HUES64 (cell line): ENCODE data around the gene FILIP1L.
"Not testable (repeated sequence)": the region's sequence is repeated elsewhere in the genome, so short reads cannot be mapped to it uniquely, and the experiment has no call there.

Source experiments
- H3K27ac ChIP-seq: 2 replicates; pipeline ENCODE4 v1.7.0; 2013; ENCODE audit warnings: low read depth, low read length, inconsistent platforms
- H3K27me3 ChIP-seq: 2 replicates; pipeline ENCODE4 v1.6.1; 2013; ENCODE audit warnings: mild to moderate bottlenecking, low read length; ENCODE audit not compliant: insufficient read depth
- H3K36me3 ChIP-seq: 2 replicates; pipeline ENCODE4 v1.6.1; 2013; ENCODE audit warnings: mild to moderate bottlenecking, low read length; ENCODE audit not compliant: insufficient read depth
- H3K4me1 ChIP-seq: 2 replicates; pipeline ENCODE4 v1.6.1; 2013; ENCODE audit warnings: mild to moderate bottlenecking, low read length, moderate library complexity; ENCODE audit not compliant: insufficient read depth
- H3K4me3 ChIP-seq: 2 replicates; pipeline ENCODE4 v1.5.1; 2013; ENCODE audit warnings: mild to moderate bottlenecking, low read length, moderate library complexity
- H3K9ac ChIP-seq: 2 replicates; pipeline ENCODE4 v1.6.1; 2013; ENCODE audit warnings: mild to moderate bottlenecking, low read depth, low read length
- H3K9me3 ChIP-seq: 2 replicates; pipeline ENCODE4 v1.6.1; 2013; ENCODE audit warnings: low read depth, low read length; ENCODE audit not compliant: insufficient read depth
- WGBS: fragments of 150-250, 120-280 bp; methylation state at CpG from one replicate; pipeline ENCODE4 v1.1.7; 2013; ENCODE audit warnings: missing lambda C conversion rate; 5-methylcytosine and 5-hydroxymethylcytosine counted together

The FILIP1L gene

GRCh38 chr3:100096866-100097265 is 17.4 kb downstream of the FILIP1L start:
- Histone ChIP-seq H3K36me3 (no peaks in the 10 kb centered on the region), H3K9ac (no peak overlapping the region), H3K4me1 (no peaks in the 10 kb centered on the region), H3K27ac (no peak overlapping the region), H3K4me3 (no peak overlapping the region), H3K27me3 (no peaks in the 10 kb centered on the region), H3K9me3 (no peaks in the 10 kb centered on the region)
- 96% methylated on average over 2 of the region's 2 CpGs for WGBS

- H3K27ac ChIP-seq, H3K36me3 ChIP-seq, H3K4me3 ChIP-seq, H3K4me1 ChIP-seq, H3K9me3 ChIP-seq, H3K27me3 ChIP-seq, H3K9ac ChIP-seq: not testable (repeated sequence)
- WGBS, result 100% methylated on average over 1 of the region's 1 CpG
These were observed 18.0 kb downstream of the FILIP1L start for GRCh38 chr3:100096286-100096685.

DNA sequence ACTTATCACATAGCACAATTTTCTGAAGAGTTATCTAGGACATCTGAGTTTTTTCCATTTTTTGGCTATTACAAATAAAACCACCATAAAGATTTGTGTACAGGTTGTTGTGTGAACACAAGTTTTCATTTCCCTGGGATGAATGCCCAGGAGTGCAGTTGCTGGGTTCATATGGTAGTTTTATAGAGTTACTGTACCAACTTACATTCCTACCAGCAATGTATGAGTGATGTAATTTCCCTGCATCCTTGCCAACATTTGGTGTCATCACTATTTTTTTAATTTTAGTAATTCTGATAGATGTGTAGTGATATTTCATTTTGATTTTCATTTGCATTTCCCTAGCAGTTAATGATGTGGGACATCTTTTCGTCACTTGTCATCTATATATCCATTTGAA is 20.5 kb downstream of the FILIP1L start:
- H3K36me3 ChIP-seq, result no peaks in the 10 kb centered on the region

GRCh38 chr3:100090669-100091005 is 23.7 kb downstream of the FILIP1L start:
- H3K9me3 ChIP-seq, result no peaks in the 10 kb centered on the region
- no peak overlapping the region for H3K9ac ChIP-seq
- peaks cover 43% of the 10 kb centered on the region for H3K4me1 ChIP-seq
- no peaks in the 10 kb centered on the region for H3K36me3 ChIP-seq
- H3K4me3 ChIP-seq, result no peak overlapping the region
- H3K27ac ChIP-seq, result no peak overlapping the region
- no peaks in the 10 kb centered on the region for H3K27me3 ChIP-seq

More for the DNA sequence above, 20.5 kb downstream of the FILIP1L start:
- H3K27me3 ChIP-seq, result no peaks in the 10 kb centered on the region
- no peak overlapping the region for H3K27ac ChIP-seq
- WGBS, result 100% methylated on average over 1 of the region's 1 CpG
- H3K9me3 ChIP-seq, result no peaks in the 10 kb centered on the region
- no peak overlapping the region for H3K9ac ChIP-seq
- H3K4me1 ChIP-seq, result peaks cover 17% of the 10 kb centered on the region
- no peak overlapping the region for H3K4me3 ChIP-seq

GRCh38 chr3:100089812-100090668 is 24.3 kb downstream of the FILIP1L start:
- WGBS, result 65% methylated on average over 6 of the region's 7 CpGs
- no peak overlapping the region for H3K9ac ChIP-seq

DNA sequence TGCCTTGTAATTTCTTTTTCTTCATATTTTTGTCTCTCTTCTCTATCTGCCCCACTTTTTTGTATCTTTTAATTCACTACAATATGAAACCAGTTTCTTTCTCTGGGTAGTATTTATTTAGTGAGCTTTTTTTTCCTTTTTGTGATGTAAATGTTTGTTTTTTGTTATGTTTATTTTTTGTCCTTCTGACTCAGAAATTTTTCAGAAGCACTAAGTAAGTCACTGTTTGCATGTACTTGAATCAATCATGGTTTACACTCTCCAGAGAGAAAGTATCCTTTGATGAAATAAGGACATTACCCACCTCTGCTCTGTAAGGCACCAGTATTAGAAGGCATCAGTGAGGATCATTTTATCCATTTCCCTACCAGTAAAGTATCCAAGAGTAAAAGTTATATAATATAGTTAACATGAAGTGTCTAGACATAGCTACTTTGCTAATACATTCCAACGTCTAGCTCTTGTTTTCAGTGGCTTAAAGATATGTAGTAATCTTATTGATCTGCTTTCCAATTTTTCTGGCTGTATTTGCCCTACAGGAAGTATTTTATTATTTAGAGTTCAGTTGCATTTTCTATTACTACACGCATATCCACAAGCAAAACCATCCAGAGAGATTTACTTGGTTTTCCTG is 25.4 kb downstream of the FILIP1L start:
- Histone ChIP-seq H3K27me3 (no peaks in the 10 kb centered on the region), H3K4me3 (peak overlapping the region; percentile 16; the same call in 1 of the 2 replicates), H3K27ac (peak overlapping the region; percentile 36; the same call in 1 of the 2 replicates), H3K9ac (no peak overlapping the region; the same call in 1 of the 2 replicates), H3K9me3 (no peaks in the 10 kb centered on the region), H3K4me1 (peaks cover 43% of the 10 kb centered on the region), H3K36me3 (no peaks in the 10 kb centered on the region)
- 79% methylated on average over 2 of the region's 2 CpGs for WGBS

More at GRCh38 chr3:100089812-100090668, 24.3 kb downstream of the FILIP1L start:
- no peak overlapping the region for H3K4me3 ChIP-seq
- H3K4me1 ChIP-seq, result peaks cover 43% of the 10 kb centered on the region
- peak overlapping the region; percentile 29 for H3K27ac ChIP-seq
- no peaks in the 10 kb centered on the region for H3K9me3 ChIP-seq
- H3K36me3 ChIP-seq, result no peaks in the 10 kb centered on the region
- H3K27me3 ChIP-seq, result no peaks in the 10 kb centered on the region

DNA sequence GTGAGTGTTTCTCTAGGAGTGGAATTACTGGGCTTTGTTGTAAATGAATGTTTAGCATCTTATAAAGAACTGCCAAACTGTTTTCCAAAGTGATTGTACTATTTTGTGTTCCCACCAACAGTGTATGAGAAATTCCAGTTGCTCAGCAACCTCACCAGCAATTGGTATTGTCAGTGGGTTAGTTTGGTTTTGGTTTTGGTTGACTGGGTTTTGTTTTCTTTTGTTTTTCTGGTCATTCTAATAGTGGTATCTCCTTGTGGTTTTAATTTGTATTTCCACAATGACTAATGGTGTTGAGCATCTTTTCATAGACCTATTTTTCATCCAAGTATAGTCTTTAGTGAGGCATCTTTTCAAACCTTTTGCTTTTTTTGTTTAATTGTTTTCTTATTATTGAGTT is 27.1 kb downstream of the FILIP1L start:
- peaks cover 43% of the 10 kb centered on the region for H3K4me1 ChIP-seq

DNA sequence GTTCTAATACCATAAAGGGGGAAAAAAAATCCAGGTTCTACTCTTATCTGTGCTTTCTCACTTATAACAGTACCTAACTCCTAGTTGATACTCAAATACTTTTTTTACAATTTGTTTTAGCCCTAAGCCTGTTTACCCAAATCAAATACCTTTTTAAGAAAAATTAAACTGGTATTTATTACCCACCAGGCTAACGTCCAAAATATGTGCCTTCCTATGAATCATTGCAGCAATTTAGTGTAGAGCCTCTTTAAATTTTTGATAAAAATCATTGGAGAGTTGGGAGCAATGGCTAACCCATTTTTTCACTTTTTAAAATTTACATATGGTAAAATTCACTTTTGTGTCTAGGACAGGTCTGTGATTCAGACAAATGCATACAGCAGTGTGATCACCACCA is 27.9 kb downstream of the FILIP1L start:
- Histone ChIP-seq H3K9ac (no peak overlapping the region), H3K4me1 (peaks cover 43% of the 10 kb centered on the region)
- 89% methylated on average over 1 of the region's 1 CpG for WGBS

More for the DNA sequence above, 27.1 kb downstream of the FILIP1L start:
- Histone ChIP-seq H3K27ac (no peak overlapping the region), H3K4me3 (no peak overlapping the region), H3K9me3 (no peaks in the 10 kb centered on the region), H3K9ac (no peak overlapping the region), H3K36me3 (no peaks in the 10 kb centered on the region), H3K27me3 (no peaks in the 10 kb centered on the region)

DNA sequence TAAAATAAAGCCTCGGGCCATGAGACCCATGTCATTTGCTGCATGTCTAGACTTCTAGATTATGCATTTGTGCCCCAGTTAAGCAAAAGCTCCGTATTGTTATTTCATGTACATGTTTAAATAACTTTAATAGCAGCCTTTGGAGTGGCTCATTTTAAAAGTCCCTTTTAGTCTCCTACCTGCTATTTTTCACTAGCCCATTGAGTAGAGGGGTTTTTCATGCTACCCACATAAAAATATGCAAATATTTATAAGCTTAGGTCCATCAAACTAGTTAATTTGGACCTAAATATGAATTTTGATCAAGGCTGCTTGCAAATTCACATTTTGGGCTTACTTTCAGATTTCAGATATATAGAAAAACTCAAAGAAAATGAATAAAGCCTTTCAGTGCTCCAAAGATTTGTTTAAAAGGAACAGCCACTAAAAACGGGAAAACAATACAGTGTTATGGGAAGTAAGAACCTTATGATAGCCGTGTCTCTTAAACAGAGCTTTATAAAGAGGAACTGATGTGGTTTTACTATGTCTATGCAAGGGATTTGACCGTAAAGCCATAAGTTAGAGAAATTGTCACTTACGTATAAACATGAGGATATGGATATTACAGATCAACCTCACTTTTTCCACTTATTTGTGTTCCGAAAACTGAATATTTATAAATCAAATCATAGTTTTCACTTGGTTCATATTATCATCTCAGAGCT is 30.0 kb downstream of the FILIP1L start:
- H3K27ac ChIP-seq, result no peak overlapping the region
- H3K4me3 ChIP-seq, result no peak overlapping the region
- 88% methylated on average over 7 of the region's 7 CpGs for WGBS
- H3K36me3 ChIP-seq, result no peaks in the 10 kb centered on the region
- H3K4me1 ChIP-seq, result peaks cover 30% of the 10 kb centered on the region
- no peaks in the 10 kb centered on the region for H3K9me3 ChIP-seq
- no peak overlapping the region for H3K9ac ChIP-seq
- H3K27me3 ChIP-seq, result no peaks in the 10 kb centered on the region

More for the DNA sequence above, 27.9 kb downstream of the FILIP1L start:
- H3K27ac ChIP-seq, result no peak overlapping the region
- H3K4me3 ChIP-seq, result no peak overlapping the region
- H3K9me3 ChIP-seq, result no peaks in the 10 kb centered on the region
- H3K36me3 ChIP-seq, result no peaks in the 10 kb centered on the region
- no peaks in the 10 kb centered on the region for H3K27me3 ChIP-seq

DNA sequence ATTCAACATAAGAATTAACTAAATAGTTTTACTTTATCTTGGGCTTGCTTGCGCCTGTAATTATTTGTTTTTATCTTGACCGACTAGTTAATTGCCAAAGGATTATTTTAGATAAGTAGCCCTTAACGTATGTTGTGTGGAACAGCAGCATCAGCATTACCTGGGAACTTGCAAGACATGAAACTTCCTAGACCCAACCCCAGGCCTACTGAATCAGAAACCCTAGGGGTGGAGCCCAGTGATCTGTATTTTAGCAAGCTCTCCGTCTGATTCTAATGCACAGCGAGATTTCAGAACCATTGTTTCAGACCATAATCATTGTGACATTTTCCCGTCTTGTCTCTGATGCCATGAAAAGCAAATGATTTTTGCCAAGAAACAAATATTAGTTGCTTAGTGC is 31.1 kb downstream of the FILIP1L start:
- Histone ChIP-seq H3K36me3 (no peaks in the 10 kb centered on the region), H3K27ac (no peak overlapping the region), H3K27me3 (no peaks in the 10 kb centered on the region), H3K4me3 (no peak overlapping the region), H3K4me1 (peaks cover 19% of the 10 kb centered on the region), H3K9ac (no peak overlapping the region), H3K9me3 (no peaks in the 10 kb centered on the region)
- WGBS, result 94% methylated on average over 6 of the region's 6 CpGs

DNA sequence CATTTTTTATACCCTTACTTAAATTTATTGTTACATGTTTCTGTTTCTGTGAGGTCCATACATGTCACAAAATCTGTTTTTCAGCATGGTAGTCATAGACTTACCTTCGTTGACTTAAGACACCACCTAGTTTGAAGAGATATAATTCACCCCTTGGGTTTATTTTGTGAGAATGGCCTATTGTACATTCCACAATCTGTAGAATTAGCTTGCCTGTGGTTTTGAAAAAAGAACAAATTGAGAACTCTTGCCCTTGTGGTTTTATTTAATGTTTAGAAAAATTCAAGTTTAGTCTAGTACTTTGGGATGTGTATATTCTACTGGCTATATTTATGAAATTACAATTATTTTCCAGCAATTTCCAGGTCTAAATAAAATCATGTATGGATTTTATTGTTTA is 31.6 kb downstream of the FILIP1L start:
- 67% methylated on average over 1 of the region's 1 CpG for WGBS
- H3K27me3 ChIP-seq, result no peaks in the 10 kb centered on the region
- H3K9me3 ChIP-seq, result no peaks in the 10 kb centered on the region
- H3K9ac ChIP-seq, result no peak overlapping the region
- no peaks in the 10 kb centered on the region for H3K36me3 ChIP-seq
- no peak overlapping the region for H3K27ac ChIP-seq
- no peak overlapping the region for H3K4me3 ChIP-seq
- peaks cover 16% of the 10 kb centered on the region for H3K4me1 ChIP-seq
